Lower leg skin (tissue), 3 donors: Measurements from ENCODE around the gene MGLL.

Experiments
- CTCF ChIP-seq, 3 donors: fragments of 450-650 bp; IDR thresholded peaks; one replicate each; pipeline ENCODE4 v1.5.1; 2016; ENCODE audit warnings: antibody characterized with exemption in 3 of 3, mild to moderate bottlenecking in 3 of 3, moderate library complexity in 2 of 3
- POLR2A ChIP-seq, 2 donors: fragments of 450-650 bp; IDR thresholded peaks; one replicate each; pipeline ENCODE4 v1.6.1; 2016 to 2017; ENCODE audit warnings: antibody characterized with exemption in 2 of 2, mild to moderate bottlenecking in 1 of 2, moderate library complexity in 1 of 2

GRCh38 chr3:127760361-127760760, 62.0 kb downstream of the MGLL start:
- TF ChIP-seq CTCF (IDR thresholded peaks at IDR 0.05) (no peak), POLR2A (IDR thresholded peaks at IDR 0.05) (no peak)
